Small intestine (tissue), 7 donors: Measurements from ENCODE around the gene GRHL1. TPM values are rescaled to one million over a fixed set of nuclear protein-coding genes. Genes with fewer than 3 reads are reported as not detected.
"Not testable (repeated sequence)": the region's sequence is repeated elsewhere in the genome, so short reads cannot be mapped to it uniquely, and the experiment has no call there.

Source experiments
- DNase-seq, 2 donors: peaks; one replicate each; pipeline versions ENCODE4 v3.0.0 to v3.0.0-alpha.2; 2013
- FAIRE-seq: peaks from 2 replicates; lab custom pipeline; 2012; peaks lifted over from hg19 to GRCh38; lab: Jason Lieb, UNC
- H3K27ac ChIP-seq, 3 donors: one replicate each; pipeline ENCODE4 v1.5.1; 2013; ENCODE audit warnings: low read length in 2 of 3, mild to moderate bottlenecking in 2 of 3, control low read depth in 1 of 3, inconsistent platforms in 1 of 3, low read depth in 1 of 3, moderate library complexity in 1 of 3
- H3K27me3 ChIP-seq, 3 donors: one replicate each; pipeline ENCODE4 v1.6.1; 2013; ENCODE audit warnings: low read length in 3 of 3, inconsistent platforms in 1 of 3; ENCODE audit not compliant: control insufficient read depth in 3 of 3, insufficient read depth in 3 of 3
- H3K36me3 ChIP-seq, 3 donors: one replicate each; pipeline ENCODE4 v1.6.1; 2013; ENCODE audit warnings: low read length in 3 of 3, inconsistent platforms in 1 of 3, low read depth in 1 of 3, mild to moderate bottlenecking in 1 of 3, moderate library complexity in 1 of 3; ENCODE audit not compliant: control insufficient read depth in 3 of 3, insufficient read depth in 2 of 3
- H3K4me1 ChIP-seq, 3 donors: one replicate each; pipeline ENCODE4 v1.6.1; 2013; ENCODE audit warnings: low read length in 2 of 3, inconsistent platforms in 1 of 3, low read depth in 1 of 3, mild to moderate bottlenecking in 1 of 3, moderate library complexity in 1 of 3; ENCODE audit not compliant: control insufficient read depth in 3 of 3, insufficient read depth in 2 of 3
- H3K4me3 ChIP-seq, 3 donors: one replicate each; pipeline ENCODE4 v1.5.1; 2013; ENCODE audit warnings: low read length in 3 of 3, control low read depth in 1 of 3, inconsistent platforms in 1 of 3, low read depth in 1 of 3, mild to moderate bottlenecking in 1 of 3, moderate library complexity in 1 of 3
- H3K9me3 ChIP-seq, 2 donors: one replicate each; pipeline ENCODE4 v1.6.1; 2013; ENCODE audit warnings: low read depth in 1 of 2, low read length in 1 of 2; ENCODE audit not compliant: control insufficient read depth in 2 of 2, insufficient read depth in 1 of 2
- WGBS, 3 donors: extraction: QIAGEN DNeasy Blood & Tissue Kit; methylation state at CpG; one replicate each; pipeline ENCODE4 v1.1.7; 2013; 5-methylcytosine and 5-hydroxymethylcytosine counted together
- polyA plus RNA-seq, 4 donors: library from polyadenylated mRNA; stranded (reverse) in 3 of 4; unstranded in 1 of 4; fragments of 200-250 nt in 3 of 4; fragments of 120-200 nt in 1 of 4; gene quantifications; one replicate each; pipeline versions ENCODE4 v1.2.1 to v1.2.3, GENCODE V29; 2013
- donor health status: healthy with polysubstance abuse.
- donor health status: control.
- donor health status: control.
- donor health status: Bipolar disorder and iron deficiency.
- donor health status: healthy.

Gene GRHL1
- polyA plus RNA-seq, 4 donors: 0.45 to 2.3 (median 0.64) TPM

GRCh38 chr2:10029875-10030223, 78.4 kb downstream of the GRHL1 start:
- no peak for DNase-seq
- peak overlapping the region in 1 of 3 donors; percentile 58 for H3K27ac ChIP-seq
- 71 to 80% (median 72%) methylated on average over 7 of the region's 7 CpGs for WGBS, 3 donors
- peaks cover 0 to 4% of the 10 kb centered on the region in 2 donors for H3K9me3 ChIP-seq
- no peak for FAIRE-seq
- H3K4me1 ChIP-seq: peaks cover 0 to 21% (median 0%) of the 10 kb centered on the region in 3 donors
- H3K4me3 ChIP-seq: no peak overlapping the region
- no peaks in the 10 kb centered on the region for H3K27me3 ChIP-seq
- no peaks in the 10 kb centered on the region for H3K36me3 ChIP-seq

GRCh38 chr2:10030311-10030736, 78.8 kb downstream of the GRHL1 start:
- peak overlapping the region in 1 of 3 donors; percentile 58 for H3K27ac ChIP-seq
- H3K27me3 ChIP-seq: no peaks in the 10 kb centered on the region
- FAIRE-seq: no peak
- H3K4me1 ChIP-seq: peaks cover 0 to 21% (median 0%) of the 10 kb centered on the region in 3 donors
- H3K36me3 ChIP-seq: no peaks in the 10 kb centered on the region
- WGBS, 3 donors: 14 to 51% (median 38%) methylated on average over 9 of the region's 9 CpGs
- peak overlapping the region in 1 of 3 donors; percentile 37 for H3K4me3 ChIP-seq
- H3K9me3 ChIP-seq: peaks cover 0 to 4% of the 10 kb centered on the region in 2 donors
- peak; percentile 49 to 87 for DNase-seq

GRCh38 chr2:10030798-10031197, 79.3 kb downstream of the GRHL1 start:
- not testable (repeated sequence) for DNase-seq, H3K9me3 ChIP-seq, FAIRE-seq, H3K36me3 ChIP-seq, H3K27me3 ChIP-seq
- whole genome bisulfite sequencing, 3 donors: 57 to 81% (median 79%) methylated on average over 8 of the region's 8 CpGs
- Histone ChIP-seq H3K4me3 (peak overlapping the region in 1 of 3 donors; percentile 37), H3K4me1 (peaks cover 0 to 21% (median 0%) of the 10 kb centered on the region in 3 donors), H3K27ac (peak overlapping the region in 1 of 3 donors; percentile 58)

GRCh38 chr2:10031886-10032745, 80.6 kb downstream of the GRHL1 start:
- peaks cover 0 to 14% (median 0%) of the 10 kb centered on the region in 3 donors for H3K36me3 ChIP-seq
- H3K27ac ChIP-seq: no peak overlapping the region
- H3K4me3 ChIP-seq: no peak overlapping the region
- no peak for FAIRE-seq
- no peaks in the 10 kb centered on the region for H3K9me3 ChIP-seq
- no peaks in the 10 kb centered on the region for H3K27me3 ChIP-seq
- H3K4me1 ChIP-seq: peaks cover 0 to 21% (median 0%) of the 10 kb centered on the region in 3 donors
- no peak for DNase-seq
- 90 to 92% (median 92%) methylated on average over 20 of the region's 20 CpGs for WGBS, 3 donors

GRCh38 chr2:10032746-10033105, 81.2 kb downstream of the GRHL1 start:
- H3K4me3 ChIP-seq: no peak overlapping the region
- H3K9me3 ChIP-seq: no peaks in the 10 kb centered on the region
- H3K36me3 ChIP-seq: peaks cover 0 to 20% (median 0%) of the 10 kb centered on the region in 3 donors
- 94 to 98% (median 96%) methylated on average over 7 of the region's 7 CpGs for WGBS, 3 donors
- H3K27ac ChIP-seq: no peak overlapping the region
- DNase-seq: no peak
- no peak for FAIRE-seq
- H3K4me1 ChIP-seq: peaks cover 0 to 21% (median 0%) of the 10 kb centered on the region in 3 donors
- no peaks in the 10 kb centered on the region for H3K27me3 ChIP-seq

GRCh38 chr2:10033251-10034006, 81.9 kb downstream of the GRHL1 start:
- no peak overlapping the region for H3K4me3 ChIP-seq
- FAIRE-seq (no peak), DNase-seq (no peak)
- H3K36me3 ChIP-seq: peaks cover 0 to 26% (median 0%) of the 10 kb centered on the region in 3 donors
- no peaks in the 10 kb centered on the region for H3K9me3 ChIP-seq
- WGBS, 3 donors: 80 to 87% (median 82%) methylated on average over 14 of the region's 14 CpGs
- no peaks in the 10 kb centered on the region for H3K27me3 ChIP-seq
- H3K4me1 ChIP-seq: peaks cover 0 to 21% (median 0%) of the 10 kb centered on the region in 3 donors
- H3K27ac ChIP-seq: no peak overlapping the region

GRCh38 chr2:10034333-10035052, 83.0 kb downstream of the GRHL1 start:
- Histone ChIP-seq H3K4me1 (peaks cover 0 to 10% (median 0%) of the 10 kb centered on the region in 3 donors), H3K4me3 (no peak overlapping the region), H3K27me3 (no peaks in the 10 kb centered on the region), H3K36me3 (peaks cover 0 to 26% (median 0%) of the 10 kb centered on the region in 3 donors), H3K9me3 (no peaks in the 10 kb centered on the region), H3K27ac (no peak overlapping the region)
- FAIRE-seq: no peak
- WGBS, 3 donors: 75 to 77% (median 76%) methylated on average over 12 of the region's 12 CpGs
- no peak for DNase-seq

- FAIRE-seq (no peak), DNase-seq (no peak)
- peaks cover 0 to 26% (median 0%) of the 10 kb centered on the region in 3 donors for H3K36me3 ChIP-seq
- H3K27ac ChIP-seq: no peak overlapping the region
- 61 to 69% (median 64%) methylated on average over 3 of the region's 3 CpGs for WGBS, 3 donors
- no peaks in the 10 kb centered on the region for H3K27me3 ChIP-seq
- peaks cover 0 to 4% (median 0%) of the 10 kb centered on the region in 3 donors for H3K4me1 ChIP-seq
- no peaks in the 10 kb centered on the region for H3K9me3 ChIP-seq
- no peak overlapping the region for H3K4me3 ChIP-seq
Observed at GRCh38 chr2:10035053-10035422, 83.5 kb downstream of the GRHL1 start.
